Esophagus squamous epithelium (tissue), 5 donors: Measurements from ENCODE around the gene SLCO4C1. TPM values are rescaled to one million over a fixed set of nuclear protein-coding genes. Genes with fewer than 3 reads are reported as not detected.

ENCODE experiments used
- DNase-seq: peaks from one replicate; lab custom pipeline; 2025; lab: John Stamatoyannopoulos, UW
- H3K27ac ChIP-seq, 4 donors: fragments of 200-600 bp; sonication (generic); one replicate each; pipeline ENCODE4 v1.5.1; 2016 to 2019; ENCODE audit warnings: mild to moderate bottlenecking in 1 of 4
- H3K27me3 ChIP-seq, 4 donors: fragments of 200-600 bp; sonication (generic); 1 replicate in 3 of 4; 2 replicates in 1 of 4; pipeline versions ENCODE4 v1.5.1 to v1.6.0; 2017 to 2021; ENCODE audit warnings: antibody characterized with exemption in 1 of 4
- H3K36me3 ChIP-seq, 3 donors: fragments of 200-600 bp; sonication (generic); one replicate each; pipeline ENCODE4 v1.5.1; 2016 to 2019
- H3K4me1 ChIP-seq, 3 donors: fragments of 200-600 bp; sonication (generic); one replicate each; pipeline ENCODE4 v1.5.1; 2017 to 2019
- H3K4me3 ChIP-seq, 4 donors: fragments of 200-600 bp; sonication (generic); 1 replicate in 3 of 4; 2 replicates in 1 of 4; pipeline ENCODE4 v1.5.1; 2016 to 2019; ENCODE audit warnings: mild to moderate bottlenecking in 2 of 4, moderate library complexity in 1 of 4
- H3K9me3 ChIP-seq, 3 donors: fragments of 200-600 bp; sonication (generic); one replicate each; pipeline ENCODE4 v1.5.1; 2016 to 2019
- CTCF ChIP-seq, 6 experiments: fragments of 450-650 bp in 4 of 6; fragments of 200-600 bp in 2 of 6; sonication (generic) in 2 of 6; IDR thresholded peaks; one replicate each; pipeline ENCODE4 v1.5.1; 2016 to 2019; ENCODE audit warnings: antibody characterized with exemption in 6 of 6, mild to moderate bottlenecking in 4 of 6, moderate library complexity in 4 of 6
- POLR2A ChIP-seq, 4 donors: fragments of 450-650 bp; IDR thresholded peaks; one replicate each; pipeline ENCODE4 v1.6.1; 2017; ENCODE audit warnings: antibody characterized with exemption in 4 of 4, mild to moderate bottlenecking in 4 of 4, moderate library complexity in 3 of 4
- WGBS, 2 donors: methylation state at CpG; one replicate each; pipeline ENCODE4 v1.1.5; 2018; 5-methylcytosine and 5-hydroxymethylcytosine counted together
- intact Hi-C: fragments of 100-400 bp; cut with DNase I; formaldehyde crosslinking; loops from one replicate; pipeline ENCODE4 v1.15.0; 2022
- total RNA-seq, 4 donors: library from RNA; depleted of rRNA; stranded (reverse); fragments of >200 nt; gene quantifications; one replicate each; pipeline ENCODE4 v1.1.0, GENCODE V29; 2016
- donor health status: DM: yes; HTN: yes; CAD: no.

Gene SLCO4C1
- total RNA-seq, 4 donors from 2014 or later: 0.19 TPM; not detected in 3

- intact Hi-C loops: no loop called here
- H3K4me1 ChIP-seq: no peaks in the 10 kb centered on the region
- no peaks in the 10 kb centered on the region for H3K9me3 ChIP-seq
- TF ChIP-seq POLR2A (IDR thresholded peaks at IDR 0.05) (no peak), CTCF (IDR thresholded peaks at IDR 0.05) (no peak)
- no peak overlapping the region for H3K27ac ChIP-seq
- H3K36me3 ChIP-seq: no peaks in the 10 kb centered on the region
- H3K27me3 ChIP-seq: no peaks in the 10 kb centered on the region
- no peak overlapping the region for H3K4me3 ChIP-seq
- 76 to 90% methylated on average over 2 of the region's 2 CpGs for WGBS, 2 donors
- no peak for DNase-seq
Observed at GRCh38 chr5:102313912-102314311, 17.8 kb upstream of the SLCO4C1 start.

GRCh38 chr5:102312586-102313370 is 16.7 kb upstream of the SLCO4C1 start:
- intact Hi-C loops: no loop called here
- TF ChIP-seq POLR2A (IDR thresholded peaks at IDR 0.05): no peak
- TF ChIP-seq CTCF (IDR thresholded peaks at IDR 0.05): no peak
- DNase-seq: no peak
- no peaks in the 10 kb centered on the region for H3K9me3 ChIP-seq
- H3K36me3 ChIP-seq: no peaks in the 10 kb centered on the region
- no peak overlapping the region for H3K4me3 ChIP-seq
- no peaks in the 10 kb centered on the region for H3K4me1 ChIP-seq
- 85 to 86% methylated on average over 5 of the region's 5 CpGs for WGBS, 2 donors
- H3K27me3 ChIP-seq: no peaks in the 10 kb centered on the region
- no peak overlapping the region for H3K27ac ChIP-seq

GRCh38 chr5:102309586-102309985 is 13.5 kb upstream of the SLCO4C1 start:
- TF ChIP-seq CTCF (IDR thresholded peaks at IDR 0.05) (no peak), POLR2A (IDR thresholded peaks at IDR 0.05) (no peak)
- H3K4me1 ChIP-seq: no peaks in the 10 kb centered on the region
- H3K36me3 ChIP-seq: no peaks in the 10 kb centered on the region
- no peaks in the 10 kb centered on the region for H3K9me3 ChIP-seq
- 75 to 80% methylated on average over 3 of the region's 3 CpGs for WGBS, 2 donors
- intact Hi-C loops: no loop called here
- H3K27me3 ChIP-seq: no peaks in the 10 kb centered on the region
- no peak for DNase-seq
- H3K27ac ChIP-seq: no peak overlapping the region
- no peak overlapping the region for H3K4me3 ChIP-seq

- Histone ChIP-seq H3K4me3 (no peak overlapping the region), H3K4me1 (no peaks in the 10 kb centered on the region), H3K9me3 (no peaks in the 10 kb centered on the region), H3K27ac (no peak overlapping the region), H3K27me3 (no peaks in the 10 kb centered on the region), H3K36me3 (no peaks in the 10 kb centered on the region)
- intact Hi-C loops: no loop called here
- TF ChIP-seq CTCF (IDR thresholded peaks at IDR 0.05) (no peak), POLR2A (IDR thresholded peaks at IDR 0.05) (no peak)
- no peak for DNase-seq
Observed at GRCh38 chr5:102307232-102307631, 11.1 kb upstream of the SLCO4C1 start.

- no peak for DNase-seq
- WGBS, 2 donors: 16 to 33% methylated on average over 2 of the region's 2 CpGs
- Histone ChIP-seq H3K27me3 (no peaks in the 10 kb centered on the region), H3K27ac (no peak overlapping the region), H3K9me3 (no peaks in the 10 kb centered on the region), H3K4me1 (no peaks in the 10 kb centered on the region), H3K4me3 (no peak overlapping the region), H3K36me3 (no peaks in the 10 kb centered on the region)
- intact Hi-C loops: no loop called here
- TF ChIP-seq POLR2A (IDR thresholded peaks at IDR 0.05): no peak
- no peak for TF ChIP-seq CTCF (IDR thresholded peaks at IDR 0.05)
Observed at GRCh38 chr5:102306121-102306520, 10.0 kb upstream of the SLCO4C1 start.
